Muscle of back (tissue), 11 donors: ENCODE results near the gene ETNK2. TPM values are rescaled to one million over a fixed set of nuclear protein-coding genes. Genes with fewer than 3 reads are reported as not detected.
"Not testable (repeated sequence)": the region's sequence is repeated elsewhere in the genome, so short reads cannot be mapped to it uniquely, and the experiment has no call there.

Experiments
- DNase-seq, 3 donors: peaks; one replicate each; pipeline versions ENCODE4 v3.0.0 to v3.0.0-alpha.2; 2013
- polyA plus RNA-seq, 10 donors: library from polyadenylated mRNA; unstranded; fragments of 120-200 nt; gene quantifications; one replicate each; pipeline ENCODE4 v1.2.1, GENCODE V29; 2013; ENCODE audit not compliant: insufficient read length in 10 of 10

ETNK2 gene
- polyA plus RNA-seq, 10 donors: 1.8 to 5.4 (median 3.0) TPM

GRCh38 chr1:204102739-204103430 lies 49.0 kb downstream of the ETNK2 start:
- no peak for DNase-seq

- DNase-seq: no peak
Measured at GRCh38 chr1:204102029-204102611, 49.7 kb downstream of the ETNK2 start.

- DNase-seq: not testable (repeated sequence)
Measured at GRCh38 chr1:204099754-204100153, 52.1 kb downstream of the ETNK2 start.

DNA sequence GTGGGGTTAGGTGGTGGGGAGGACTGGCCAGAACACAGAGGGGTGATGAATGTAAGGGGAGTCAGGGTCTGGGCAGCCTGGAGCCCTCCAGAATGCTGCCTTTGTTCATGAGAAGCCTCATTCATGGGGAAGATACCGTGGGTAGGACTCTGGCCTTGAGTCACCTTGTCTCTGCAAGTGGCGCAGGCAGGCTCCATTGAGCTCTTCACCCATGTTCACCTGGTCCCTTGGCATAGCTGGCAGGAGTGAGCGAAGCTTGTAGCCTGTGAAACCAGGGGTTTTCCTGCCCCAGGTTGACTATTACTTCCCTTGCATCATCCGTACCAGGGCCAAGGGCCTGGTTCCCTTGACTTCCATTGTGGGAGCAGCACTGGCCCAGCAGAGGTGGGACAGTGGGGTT lies 53.2 kb downstream of the ETNK2 start:
- DNase-seq: no peak

- DNase-seq: no peak
Measured at GRCh38 chr1:204096931-204097330, 54.9 kb downstream of the ETNK2 start.

GRCh38 chr1:204094856-204095634 lies 56.8 kb downstream of the ETNK2 start:
- DNase-seq: no peak

GRCh38 chr1:204094313-204094729 lies 57.5 kb downstream of the ETNK2 start:
- no peak for DNase-seq

DNA sequence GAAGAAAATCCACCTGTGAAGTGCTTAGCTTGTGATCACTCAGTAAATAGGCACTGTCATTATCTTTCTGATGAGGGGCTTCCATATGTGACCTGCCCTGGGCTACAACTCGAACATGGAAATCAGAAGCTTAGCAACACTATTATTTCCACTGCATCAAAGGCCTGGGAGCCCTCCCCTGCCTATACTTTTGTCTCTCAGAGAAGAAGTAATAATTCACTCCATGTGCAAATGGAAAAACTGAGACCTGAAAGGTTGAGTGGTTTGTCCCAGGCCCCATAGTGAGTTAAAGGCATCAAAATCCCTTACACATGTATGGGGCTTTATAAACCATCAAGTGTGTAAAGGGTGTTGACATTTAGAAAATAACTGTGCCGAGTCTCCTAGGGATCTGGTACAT lies 58.1 kb downstream of the ETNK2 start:
- no peak for DNase-seq

DNA sequence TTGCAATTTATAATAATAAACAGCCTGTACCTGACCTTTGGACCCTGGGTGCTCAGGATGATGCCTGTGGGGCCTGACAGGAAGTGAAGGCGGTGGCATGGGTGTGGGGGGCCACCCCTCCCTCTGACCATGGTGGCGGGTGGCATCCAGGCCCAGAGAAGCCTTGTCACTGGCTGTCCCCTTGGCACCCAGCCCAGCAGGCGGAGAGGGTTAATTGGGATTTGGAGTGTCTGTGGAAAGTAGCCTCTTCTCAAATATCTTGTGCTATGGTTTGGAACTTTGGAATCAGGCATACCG lies 58.5 kb downstream of the ETNK2 start:
- no peak for DNase-seq

GRCh38 chr1:204092632-204093420 lies 59.0 kb downstream of the ETNK2 start:
- DNase-seq: no peak

- no peak for DNase-seq
Measured at GRCh38 chr1:204091787-204092312, 60.0 kb downstream of the ETNK2 start.

DNA sequence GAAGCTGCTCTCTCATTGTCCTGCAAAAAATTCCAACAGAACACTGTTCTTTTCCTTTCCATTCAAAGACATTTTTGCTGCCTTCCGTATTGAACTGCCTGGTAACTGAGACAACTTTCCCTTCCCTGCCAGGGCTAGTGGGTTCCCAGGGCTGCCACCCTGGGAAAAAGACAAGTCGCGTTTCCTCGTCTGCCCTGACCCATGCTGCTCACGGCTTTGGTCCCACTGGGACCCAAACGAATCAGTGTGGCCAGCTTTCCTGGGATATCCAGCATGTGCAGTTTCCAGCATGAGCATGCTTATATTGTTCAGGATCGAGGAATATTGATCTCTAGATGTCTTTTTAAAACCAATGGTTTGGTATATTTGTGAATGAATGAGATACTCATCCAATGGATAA lies 60.8 kb downstream of the ETNK2 start:
- no peak for DNase-seq

GRCh38 chr1:204090132-204090531 lies 61.7 kb downstream of the ETNK2 start:
- DNase-seq: not testable (repeated sequence)

DNA sequence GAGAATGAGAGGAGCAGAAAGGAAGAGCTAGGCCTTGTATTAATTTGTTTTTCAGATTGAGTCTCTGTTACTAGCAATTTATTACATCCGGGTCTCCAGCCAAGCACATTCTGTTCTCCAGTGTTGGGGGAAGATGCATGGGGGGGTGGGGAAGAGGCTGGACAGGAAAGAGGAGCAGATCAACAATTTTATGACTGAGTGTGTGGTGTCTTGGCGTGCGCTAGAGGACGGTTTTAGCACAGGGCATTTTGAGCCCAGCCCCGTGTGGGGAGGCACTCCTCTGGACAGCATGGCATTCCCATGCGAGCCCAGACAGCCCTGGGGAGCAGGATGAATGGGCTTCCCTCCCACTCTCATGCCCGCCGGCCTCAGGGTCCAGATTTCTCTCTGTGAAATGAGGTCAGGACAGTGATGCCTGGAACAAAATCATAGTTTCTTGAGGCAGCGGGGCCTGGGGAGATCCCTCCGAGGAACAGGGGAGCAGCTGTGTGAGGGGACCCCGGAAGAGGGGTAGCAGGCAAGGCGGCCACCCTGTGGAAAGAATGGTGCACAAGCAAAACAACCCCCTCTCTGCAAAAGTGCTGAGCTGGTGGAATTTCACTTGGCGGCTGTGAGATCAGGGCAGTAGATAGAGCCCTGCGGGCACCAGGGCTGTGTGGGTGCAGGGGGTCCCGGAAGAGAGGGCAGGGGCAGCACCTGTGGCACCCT lies 62.6 kb downstream of the ETNK2 start:
- DNase-seq: peak in 2 of 3 donors; percentile 33 to 76

DNA sequence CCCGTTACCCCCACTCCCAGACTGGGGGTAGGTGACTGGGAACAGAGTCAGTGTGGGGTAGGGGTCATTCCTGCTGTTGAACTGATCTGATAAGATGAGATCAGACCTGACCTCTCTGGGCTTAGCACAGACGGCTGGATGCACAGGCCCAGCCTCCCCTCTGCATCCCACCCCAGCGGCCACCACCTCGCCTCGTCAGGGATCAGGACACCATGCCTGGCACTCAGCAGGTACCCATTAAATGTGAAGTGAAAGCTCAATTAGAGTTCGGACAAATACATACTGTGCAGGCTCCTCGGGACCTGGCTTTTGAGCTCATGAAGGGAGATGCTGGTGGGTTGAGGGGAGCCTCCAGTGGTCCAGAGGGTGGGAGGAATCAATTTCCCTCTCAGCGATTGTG lies 63.2 kb downstream of the ETNK2 start:
- no peak for DNase-seq

GRCh38 chr1:204087893-204088528 lies 63.8 kb downstream of the ETNK2 start:
- peak in 1 of 3 donors; percentile 28 for DNase-seq

DNA sequence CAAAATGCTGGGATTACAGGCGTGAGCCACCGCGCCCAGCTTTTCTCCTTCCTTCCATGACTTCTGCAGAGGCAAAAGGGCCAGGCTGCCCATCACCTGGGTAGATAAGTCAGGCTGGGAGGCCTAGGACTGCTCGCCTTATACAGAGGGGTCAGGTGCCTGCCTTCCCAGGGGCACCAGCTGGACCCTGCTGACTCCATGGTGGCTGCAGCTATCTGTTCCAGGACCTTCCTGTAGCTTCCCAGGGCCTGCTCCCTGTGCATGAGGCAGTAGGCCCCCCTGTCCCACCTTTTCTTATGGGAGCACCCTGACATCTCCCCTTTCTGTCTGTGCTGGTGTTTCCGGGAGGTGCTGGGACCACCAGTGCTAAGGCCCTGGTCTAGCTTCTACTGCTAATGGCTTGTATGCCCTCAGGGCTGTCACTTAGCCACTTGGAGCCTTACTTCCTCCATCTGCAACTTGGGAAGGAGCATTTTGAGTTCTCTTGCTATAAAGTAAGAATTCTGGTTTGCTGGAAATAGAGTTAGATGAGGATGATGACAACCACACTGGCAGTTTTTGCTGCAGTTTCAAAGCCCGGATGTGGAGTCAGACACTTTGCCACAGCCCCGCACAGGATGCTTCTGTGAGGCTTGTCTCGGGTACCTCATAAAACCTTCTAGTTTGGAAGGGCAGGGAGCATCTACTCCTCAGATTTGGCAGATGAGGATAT lies 64.5 kb downstream of the ETNK2 start:
- no peak for DNase-seq

DNA sequence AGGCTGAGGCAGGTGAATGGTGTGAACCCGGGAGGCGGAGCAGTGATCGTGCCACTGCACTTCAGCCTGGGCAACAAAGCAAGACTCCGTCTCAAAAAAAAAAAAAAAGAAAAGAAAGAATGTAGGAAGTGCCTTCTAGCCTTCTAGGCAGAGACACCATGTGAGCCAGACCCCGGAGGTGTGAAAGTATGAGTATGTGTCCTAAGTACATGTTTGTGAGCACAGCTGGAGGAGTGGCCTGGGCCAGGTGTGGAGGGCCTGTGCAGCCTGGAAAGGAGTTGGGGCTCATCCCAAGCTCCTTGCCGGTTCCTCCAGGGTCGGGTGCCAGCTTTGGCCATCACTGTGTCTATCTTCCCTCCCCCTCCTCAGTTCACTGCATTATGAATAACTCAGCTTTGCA lies 66.0 kb downstream of the ETNK2 start:
- DNase-seq: no peak

DNA sequence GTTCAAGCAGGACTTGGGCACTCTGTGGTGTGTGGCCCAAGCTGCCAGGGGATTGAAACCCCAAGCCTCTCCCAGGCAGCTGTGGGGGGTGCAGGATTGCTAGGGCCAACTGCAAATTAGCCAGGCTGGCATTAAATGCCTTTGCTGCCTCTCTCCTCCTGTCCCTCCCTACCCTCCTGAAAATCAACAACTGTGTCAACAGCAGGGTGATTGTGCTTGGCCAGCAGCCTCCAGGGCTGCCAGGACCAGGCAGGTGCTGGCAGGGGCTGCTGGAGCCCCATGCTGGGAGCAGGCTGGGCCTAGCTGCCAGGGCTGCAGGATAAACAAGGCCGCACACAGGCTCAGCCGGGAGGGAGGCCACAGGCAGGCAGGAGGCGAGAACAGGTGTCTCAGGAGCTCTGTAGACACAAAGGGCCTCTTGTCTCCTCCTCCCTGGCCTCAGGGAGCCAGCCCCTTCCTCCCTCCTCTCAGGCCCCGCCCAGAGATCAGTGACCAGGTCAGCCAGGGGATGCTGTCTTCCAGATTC lies 67.5 kb downstream of the ETNK2 start:
- peak; percentile 71 to 72 (median 72) for DNase-seq

DNA sequence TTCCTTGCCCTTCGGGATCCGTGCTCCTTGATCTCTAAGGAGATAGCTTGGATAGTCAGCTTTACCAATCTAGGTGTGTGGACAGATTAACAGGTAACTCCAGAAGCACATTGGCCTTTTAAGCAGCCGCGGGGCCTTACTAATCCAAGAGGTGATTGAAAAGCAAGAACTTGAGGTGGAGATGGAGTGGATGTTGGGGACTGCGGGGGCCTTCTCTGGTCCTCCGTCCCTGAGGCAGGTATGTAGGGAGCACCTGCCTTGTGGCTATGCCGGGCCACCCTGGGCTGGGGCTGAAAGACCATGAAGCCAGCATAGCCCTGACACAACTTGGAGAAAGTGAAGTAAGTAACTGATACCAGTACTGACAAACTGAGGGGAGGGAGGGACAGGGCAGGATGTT lies 68.4 kb downstream of the ETNK2 start:
- no peak for DNase-seq
